Activated CD8-positive, alpha-beta memory T cell treated with anti-CD3 and anti-CD28 coated beads for 48 hours (primary cell): Measurements from ENCODE around the gene SNAP23.

ENCODE experiments used
- DNase-seq, 3 experiments: peaks; one replicate each; pipeline ENCODE4 v3.0.0-alpha.2; 2020; ENCODE audit warnings: low read depth in 2 of 3, low spot score in 2 of 3

The SNAP23 gene

DNA sequence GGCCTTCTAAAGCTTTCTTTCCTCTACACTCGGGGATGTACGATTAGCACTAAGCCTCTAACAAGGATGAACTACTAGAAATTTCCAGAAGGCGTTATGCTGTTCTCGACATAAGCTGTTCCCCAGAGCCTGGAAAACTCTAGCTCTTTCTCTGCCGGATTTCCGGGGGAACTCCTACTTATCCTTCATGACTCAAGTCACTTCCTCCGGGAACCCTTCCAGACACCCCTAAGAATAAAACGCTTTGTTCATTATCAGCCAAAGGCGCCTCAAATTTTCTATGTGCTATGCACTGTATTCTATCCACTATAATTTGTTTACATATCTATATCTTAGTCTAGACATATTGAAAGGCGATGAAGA is 455 bp upstream of the SNAP23 start:
- no peak for DNase-seq

DNA sequence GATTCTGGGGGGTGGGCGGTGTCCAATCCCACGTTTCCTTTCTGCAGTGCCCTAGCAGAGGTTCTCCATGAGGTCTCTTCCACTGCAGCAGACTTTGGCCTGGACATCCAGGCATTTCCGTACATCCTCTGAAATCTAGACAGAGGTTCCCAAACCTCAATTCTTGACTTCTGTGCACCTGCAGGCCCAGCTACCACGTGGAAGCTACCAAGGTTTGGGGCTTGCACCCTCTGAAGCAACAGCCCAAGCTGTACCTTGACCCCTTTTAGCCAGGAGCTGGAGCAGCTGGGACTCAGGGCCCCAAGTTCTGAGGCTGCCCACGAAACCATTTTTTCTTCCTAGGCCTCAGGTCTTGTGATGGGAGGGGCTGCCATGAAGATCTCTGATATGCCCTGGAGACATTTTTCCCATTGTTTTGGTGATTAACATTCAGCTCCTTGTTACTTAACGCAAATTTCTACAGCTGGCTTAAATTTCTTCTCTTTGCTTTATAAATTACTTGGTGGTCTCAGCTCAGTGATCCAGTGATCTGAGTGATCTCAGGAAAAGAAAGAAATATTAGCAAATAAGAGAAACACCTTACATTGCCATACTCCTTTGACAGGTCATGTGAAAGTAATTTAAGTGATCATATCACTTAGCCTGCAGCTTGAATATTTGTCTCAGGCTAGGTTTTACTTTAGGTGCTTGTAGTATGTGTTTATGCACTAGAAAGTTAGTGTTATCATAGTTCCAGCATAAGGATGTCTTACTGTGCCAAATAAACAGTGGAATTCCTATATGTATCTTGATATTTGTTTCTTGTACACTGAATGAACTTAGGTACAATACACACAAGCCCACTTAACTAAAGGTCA is 3.0 kb downstream of the SNAP23 start:
- no peak for DNase-seq

DNA sequence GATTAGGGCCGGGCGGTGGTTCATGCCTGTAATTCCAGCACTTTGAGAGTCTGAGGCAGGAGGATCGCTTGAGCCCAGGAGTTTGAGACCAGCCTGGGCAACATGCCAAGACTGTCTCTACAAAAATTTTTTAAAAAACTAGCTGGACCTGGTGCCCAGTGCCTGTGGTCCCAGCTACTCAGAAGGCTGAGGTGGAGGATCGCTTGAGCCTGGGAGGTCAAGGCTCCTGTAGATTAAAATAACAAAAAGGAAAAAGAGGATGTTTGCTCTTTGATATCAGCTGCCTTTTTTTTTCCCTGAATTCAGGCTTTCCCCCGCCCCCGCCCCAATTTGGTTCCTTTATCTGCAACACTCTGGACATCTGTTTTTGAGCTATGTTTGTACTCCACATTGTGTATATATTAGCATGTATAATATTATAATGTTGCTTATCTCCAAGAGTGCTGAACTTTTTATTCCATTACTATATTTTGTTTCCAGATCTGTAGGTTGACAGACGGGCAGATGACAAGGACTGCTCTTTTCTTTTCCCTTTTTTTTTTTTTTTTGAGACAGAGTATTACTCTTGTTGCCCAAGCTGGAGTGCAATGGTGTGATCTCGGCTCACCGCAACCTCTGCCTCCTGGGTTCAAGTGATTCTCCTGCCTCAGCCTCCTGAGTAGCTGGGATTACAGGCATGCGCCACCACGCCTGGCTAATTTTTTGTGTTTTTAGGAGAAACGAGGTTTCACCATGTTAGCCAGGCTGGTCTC is 4.6 kb downstream of the SNAP23 start:
- no peak for DNase-seq

DNA sequence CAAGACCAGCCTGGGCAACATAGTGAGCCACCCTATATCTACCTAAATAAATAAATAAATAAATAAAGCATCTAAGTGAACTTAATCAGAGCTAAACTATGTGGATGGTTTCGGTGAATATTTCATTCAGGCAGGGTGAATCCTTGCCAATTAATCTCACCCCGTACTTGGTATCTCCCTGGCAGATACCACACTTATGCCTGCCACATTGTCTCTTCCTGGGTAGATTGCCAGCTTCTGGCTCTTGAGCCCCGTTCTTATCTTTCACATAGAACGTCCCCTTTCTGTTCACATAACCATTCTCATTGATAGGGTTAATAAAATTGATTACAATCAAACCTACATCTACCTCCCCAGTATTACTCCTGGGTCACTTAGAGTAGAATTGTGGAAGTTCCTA is 7.0 kb downstream of the SNAP23 start:
- no peak for DNase-seq

DNA sequence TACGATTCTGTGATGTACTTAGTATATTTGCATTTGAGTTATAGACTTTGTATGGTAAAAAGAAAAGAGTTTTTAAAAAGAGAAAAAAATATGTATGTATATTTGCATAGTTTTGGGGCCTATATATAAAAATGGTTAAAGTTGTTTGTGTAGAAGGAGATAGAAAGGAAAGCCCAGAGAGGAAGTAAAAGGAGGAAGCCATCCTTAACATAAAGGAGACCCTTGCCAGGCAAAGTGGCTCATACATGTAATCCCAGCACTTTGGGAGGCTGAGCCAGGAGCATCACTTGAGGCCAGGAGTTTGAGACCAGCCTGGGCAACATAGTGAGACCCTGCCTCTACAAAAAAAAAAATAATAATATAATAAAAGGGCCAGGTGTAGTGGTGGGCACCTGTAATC is 8.4 kb downstream of the SNAP23 start:
- DNase-seq: no peak

DNA sequence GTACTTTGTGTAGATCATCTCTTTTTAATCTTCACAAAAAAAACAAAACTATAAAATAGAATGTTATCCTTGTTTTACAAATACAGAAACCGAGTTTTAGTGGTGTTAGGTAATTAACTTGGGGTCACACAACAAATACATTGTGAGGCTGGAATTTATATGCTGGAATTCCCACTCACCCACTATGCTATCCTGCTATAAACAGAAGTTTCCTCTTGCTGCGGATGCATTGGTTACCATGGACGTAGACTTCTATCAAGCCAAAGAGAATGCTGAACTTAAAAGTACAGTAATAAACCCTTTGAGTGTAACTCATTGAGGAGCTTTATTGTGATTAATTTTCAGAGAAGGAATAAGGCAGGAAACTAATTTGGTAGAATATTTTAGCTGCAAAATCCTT is 9.2 kb downstream of the SNAP23 start:
- DNase-seq: no peak

DNA sequence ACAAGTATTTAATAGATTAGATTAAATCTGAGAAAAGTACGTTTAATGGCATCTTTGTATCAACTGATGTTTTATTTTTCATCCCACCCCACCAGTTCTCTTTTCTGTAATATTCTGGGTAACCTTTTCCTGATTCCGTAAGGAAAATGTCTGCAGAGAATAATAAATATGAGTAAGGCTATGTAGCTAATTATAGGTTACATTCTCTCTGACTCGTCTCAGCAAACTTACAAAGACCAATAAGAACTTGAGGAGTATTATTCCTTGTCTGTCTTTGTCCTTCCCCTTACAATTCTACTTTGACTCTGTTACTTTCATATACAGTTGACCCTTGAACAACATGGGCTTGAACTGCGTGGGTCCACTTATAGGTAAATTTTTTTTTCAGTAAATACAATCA is 12.1 kb downstream of the SNAP23 start:
- no peak for DNase-seq

DNA sequence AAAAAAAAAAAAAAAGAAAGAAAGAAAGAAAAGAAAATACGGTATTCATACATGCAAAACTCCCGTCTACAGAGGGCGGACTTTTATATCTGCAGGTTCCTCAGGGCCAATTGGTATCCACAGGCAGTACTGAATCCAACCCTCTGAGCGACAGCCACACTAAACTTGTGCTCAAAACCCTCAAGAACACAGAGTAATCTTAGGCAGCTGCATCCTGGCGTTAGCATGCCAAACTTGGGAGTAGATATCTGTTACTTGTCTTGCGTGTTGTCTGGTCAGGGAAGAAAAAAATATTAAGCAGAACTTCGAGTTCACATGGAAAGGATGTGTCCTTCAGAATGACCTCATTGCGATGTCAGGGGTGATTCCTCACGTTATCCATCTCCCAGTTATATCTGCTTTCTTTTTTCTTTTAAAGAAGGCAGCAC is 12.8 kb downstream of the SNAP23 start:
- DNase-seq: no peak

DNA sequence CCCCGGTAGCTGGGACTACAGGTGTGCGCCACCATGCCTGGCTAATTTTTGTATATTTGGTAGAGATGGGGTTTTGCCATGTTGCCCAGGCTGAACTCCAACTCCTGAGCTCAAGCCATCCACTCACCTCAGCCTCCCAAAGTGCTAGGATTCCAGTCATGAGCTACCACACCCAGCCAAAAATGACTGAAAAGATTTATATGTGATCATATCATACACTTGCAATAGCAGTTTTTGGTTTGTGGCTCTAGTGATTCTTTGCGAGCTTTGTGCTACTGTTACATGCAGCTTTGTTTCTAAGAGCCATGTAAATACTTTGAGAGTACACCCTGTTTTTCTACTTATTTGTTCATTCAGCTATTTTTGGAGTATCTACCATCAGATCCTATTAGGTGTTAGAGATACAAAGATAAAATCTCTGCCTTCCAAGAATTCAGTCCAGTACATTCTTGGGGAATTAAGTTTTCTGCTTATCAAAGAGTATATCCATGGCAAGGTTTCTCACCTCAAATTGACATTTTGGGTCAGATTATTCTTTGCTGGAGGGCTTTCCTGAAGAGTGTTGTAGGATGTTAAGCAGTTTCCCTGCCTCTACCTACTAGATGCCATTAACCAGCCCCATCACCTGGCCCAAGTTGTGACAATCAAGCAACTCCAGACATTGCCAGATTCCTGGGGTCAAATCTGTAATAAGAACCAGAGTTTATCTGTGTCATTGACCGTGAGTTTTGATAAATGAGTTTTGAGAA is 15.0 kb downstream of the SNAP23 start:
- no peak for DNase-seq

DNA sequence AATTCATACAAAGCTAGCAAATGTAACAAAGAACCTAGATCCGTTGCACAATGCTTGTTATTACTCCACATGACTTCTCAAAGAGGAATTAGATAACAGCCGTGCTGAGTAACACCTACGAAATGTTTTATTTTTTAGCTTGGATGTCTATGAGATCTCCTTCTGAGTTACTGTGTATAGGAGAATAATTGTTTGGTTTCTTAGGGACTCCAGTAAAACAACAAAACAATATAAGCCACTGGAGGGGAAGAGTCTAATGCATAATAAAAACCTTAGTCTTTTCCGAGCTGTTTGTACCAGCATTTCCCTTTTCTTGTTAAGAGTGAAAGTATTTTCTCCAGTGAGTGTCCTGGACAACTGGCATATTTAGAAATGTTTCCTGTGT is 15.6 kb downstream of the SNAP23 start:
- no peak for DNase-seq

DNA sequence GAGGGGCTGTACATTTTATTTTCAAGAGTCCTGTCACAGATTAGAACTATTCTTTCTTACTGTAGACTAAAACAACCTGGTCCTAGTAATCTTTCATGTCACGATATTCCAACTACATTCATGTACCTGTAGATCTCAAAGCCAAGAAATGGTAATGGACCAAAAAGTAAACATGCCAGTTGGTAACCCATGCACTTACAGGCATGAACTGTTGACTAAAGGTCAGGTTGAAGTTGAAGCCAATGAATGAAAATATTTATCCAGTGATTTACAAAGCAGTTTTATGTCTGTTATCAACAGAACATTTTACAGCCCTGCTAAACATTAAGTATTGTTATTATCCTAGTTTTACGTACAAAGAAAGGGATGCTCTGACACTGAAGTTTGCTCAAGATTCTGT is 27.9 kb downstream of the SNAP23 start:
- DNase-seq: no peak

DNA sequence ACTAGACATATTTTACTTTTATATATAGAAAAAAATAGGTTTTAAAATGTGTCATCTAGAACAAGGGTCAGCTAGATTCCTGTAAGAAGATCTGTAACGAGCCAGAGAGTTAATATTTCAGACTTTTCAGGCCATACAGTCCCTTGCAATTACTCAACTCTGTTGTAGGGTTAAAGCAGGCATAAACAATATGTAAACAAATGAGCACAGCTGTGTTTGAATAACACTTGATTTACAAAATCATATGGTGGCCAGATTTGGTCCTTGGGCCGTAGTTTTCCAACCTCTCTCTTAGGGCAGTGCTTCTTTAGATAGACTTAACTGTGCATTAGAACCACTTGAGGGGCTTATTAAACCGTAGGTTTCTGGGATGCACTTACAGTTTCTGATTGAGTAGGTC is 33.5 kb downstream of the SNAP23 start:
- DNase-seq: no peak

DNA sequence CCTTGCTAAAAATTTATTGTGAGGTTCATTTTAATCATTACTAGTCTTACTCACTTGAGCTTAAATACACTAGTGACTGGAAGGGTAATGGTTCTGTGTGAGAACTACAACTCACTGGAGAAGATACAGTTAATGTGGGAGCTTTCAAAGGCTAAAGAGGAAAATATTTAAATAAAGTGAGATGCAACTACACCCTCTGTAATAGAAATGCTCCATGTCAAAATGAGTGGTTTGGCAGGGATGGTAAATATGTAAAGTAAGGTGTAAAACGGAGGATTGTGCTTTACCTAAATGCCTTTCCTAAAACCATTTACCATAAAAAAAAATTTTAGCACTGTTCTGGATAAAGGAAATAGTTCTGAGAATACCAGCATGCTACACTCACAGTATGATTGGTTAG is 37.8 kb downstream of the SNAP23 start:
- DNase-seq: no peak

DNA sequence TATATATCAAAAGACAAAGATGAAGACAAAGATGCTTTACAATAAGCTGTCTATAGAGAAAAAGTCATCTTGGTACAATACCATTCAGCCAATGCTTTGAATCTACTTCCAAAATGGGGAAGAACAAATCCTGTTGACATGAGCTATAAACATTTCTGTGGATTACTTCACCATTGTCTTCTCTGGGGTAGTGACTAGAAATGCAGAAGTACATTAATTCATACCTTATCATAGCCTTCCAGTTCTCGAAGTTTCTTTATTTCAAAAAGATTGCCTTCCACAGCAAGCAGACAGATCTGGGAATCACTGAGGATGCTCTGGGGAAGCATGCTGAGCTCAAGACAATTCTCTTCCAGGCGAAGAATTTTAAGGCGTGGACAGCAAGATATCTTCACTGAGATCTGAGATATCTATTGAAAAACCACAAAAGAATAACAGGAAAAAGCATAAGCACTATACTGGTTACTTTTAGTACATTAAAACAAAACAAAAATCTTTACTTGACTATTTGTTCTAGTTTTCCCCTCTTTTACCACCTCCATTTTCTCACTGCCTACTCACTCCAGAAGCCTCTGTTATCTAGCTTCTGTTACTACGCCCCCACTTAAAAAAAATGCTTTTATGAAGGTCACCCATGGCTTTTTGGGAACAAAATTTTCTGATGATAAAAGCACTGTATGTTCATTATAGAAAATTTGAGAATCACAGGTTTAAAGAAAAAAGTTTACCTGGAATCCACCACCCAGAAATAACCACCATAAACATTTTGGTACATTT is 49.6 kb downstream of the SNAP23 start:
- DNase-seq: no peak

DNA sequence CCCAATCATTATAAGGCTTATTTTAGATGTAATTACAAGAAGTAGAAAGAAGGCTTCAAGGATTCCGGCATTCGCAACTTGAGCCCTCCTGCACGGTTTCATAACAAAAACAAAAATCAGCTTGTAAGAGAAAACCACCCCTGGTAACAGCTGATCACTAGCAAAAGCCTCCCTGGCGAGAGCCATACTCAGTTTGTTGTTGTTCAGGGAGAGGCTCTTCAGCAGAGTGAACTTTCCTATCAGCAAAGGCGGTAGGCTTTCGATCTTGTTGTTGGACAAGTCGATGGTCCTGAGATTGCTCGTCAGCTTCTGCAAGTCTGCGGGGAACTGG is 52.4 kb downstream of the SNAP23 start:
- DNase-seq: no peak

DNA sequence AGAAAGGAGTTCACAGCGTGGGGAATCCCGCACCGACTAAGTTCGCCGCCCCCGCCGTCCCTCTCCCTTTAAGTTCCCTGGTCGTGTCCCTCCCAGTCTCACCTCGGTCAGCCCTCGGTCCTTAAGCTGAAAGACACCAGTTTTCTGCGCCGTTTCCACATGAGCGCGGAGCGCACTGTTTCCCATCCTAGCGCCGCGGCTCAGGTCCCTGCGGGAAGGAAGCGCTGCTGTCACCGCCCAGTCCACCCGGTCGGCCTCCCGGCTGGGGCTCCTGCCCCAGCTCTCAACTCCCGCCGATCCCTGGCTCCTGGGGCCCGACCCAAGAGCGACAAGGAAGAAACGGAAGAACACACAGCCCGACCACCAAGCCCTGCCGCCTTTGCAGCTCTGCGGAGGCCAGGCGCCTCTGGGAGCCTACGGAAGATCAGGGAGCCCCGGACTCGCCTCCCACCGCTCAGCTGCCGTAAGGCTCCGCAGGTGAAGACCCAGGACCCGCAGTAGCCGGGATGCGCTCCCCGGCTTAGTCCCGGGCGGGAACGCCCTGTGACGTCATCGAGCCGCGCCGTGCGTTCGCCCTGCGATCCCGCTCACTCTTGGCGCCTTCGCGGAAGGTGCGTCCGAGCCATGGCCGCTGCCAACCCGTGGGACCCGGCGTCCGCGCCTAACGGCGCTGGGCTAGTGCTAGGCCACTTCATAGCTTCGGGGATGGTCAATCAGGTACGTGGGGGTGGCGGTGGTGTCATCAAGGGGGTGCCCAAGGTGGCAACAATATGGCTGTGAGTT is 53.0 kb downstream of the SNAP23 start, which contains the start of the genes HAUS2 and LRRC57:
HAUS2 (plus strand) TSS at position 590 of the 783 bp plus-strand sequence; CDS start at position 625, 35 bp downstream.
LRRC57 (minus strand) TSS at position 545 of the 783 bp plus-strand sequence; CDS start at position 186, 359 bp downstream.
- DNase-seq: peak; percentile 69 to 90 (median 81)

DNA sequence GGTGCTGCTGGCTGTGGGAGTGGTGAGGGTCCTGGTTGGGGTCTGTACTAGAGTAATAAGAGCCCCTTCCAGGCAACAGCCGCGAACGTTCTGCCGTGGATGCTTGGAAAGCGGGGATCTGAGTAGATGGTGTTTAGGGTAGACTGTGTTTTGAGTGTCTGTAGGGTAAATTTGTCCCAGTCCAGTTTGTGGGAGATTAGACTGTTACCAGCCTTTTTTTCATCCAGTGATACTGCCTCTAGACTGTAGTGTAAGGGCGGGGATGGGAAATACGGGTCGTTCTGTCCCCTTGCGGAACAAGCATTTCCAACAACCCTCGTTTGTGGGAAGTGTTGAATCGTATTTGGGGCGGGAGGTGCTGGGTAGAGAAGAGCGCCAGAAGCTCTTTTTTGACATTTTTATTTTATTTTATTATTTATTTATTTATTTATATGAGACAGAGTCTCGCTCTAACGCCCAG is 53.6 kb downstream of the SNAP23 start:
- no peak for DNase-seq

DNA sequence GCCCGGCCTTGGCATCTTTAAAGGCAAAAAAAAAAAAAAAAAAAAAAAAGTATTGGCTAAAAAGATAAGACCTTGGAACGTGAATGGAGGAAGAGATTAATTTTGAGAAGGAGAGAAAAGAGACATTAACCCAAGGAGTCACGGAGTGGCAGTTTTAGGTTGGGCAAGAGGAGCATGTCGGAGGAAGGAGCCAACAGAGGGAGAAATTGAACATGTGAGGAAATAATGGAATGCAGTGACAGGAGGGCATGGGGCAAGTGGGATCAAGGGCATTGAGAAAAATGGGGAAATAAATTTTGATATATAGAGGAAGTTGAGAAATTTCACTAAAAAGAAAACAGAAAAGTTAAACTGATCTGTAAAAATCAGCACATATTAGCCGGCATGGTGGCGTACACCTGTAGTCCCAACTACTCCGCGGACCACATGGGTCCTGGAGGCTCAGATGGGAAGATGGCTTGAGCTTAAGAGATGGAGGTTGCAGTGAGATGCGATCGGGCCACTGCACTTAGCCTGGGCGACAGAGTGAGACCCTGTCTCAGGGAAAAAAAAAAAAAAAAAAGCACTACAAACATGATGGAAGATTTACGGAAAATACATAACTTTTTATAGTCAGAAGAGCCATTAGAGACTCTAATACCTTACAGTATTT is 54.4 kb downstream of the SNAP23 start:
- DNase-seq: no peak

DNA sequence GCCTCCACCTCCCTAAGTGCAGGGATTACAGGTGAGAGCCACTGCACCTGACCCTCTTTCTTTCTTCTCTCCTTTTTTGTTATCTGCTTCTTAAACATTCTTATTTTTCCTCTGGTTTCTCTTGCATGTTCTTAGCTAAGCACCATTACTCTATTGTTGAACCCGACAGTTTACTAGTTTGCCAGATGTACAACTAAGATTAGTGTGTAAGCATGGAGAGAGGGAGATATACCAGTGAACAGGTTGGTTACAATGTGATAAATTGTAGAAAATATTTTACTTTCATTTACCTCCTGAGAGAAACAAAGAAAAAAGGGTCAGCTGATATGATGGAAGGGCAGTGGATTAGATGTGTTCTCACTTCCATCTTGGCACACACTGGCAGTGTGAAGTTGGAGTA is 58.1 kb downstream of the SNAP23 start:
- DNase-seq: no peak
